Kidney (tissue), 14 donors: Measurements from ENCODE around the gene ZNF20. TPM values are rescaled to one million over a fixed set of nuclear protein-coding genes. Genes with fewer than 3 reads are reported as not detected.

ENCODE experiments used
- DNase-seq, 5 donors: peaks; one replicate each; pipeline ENCODE4 v3.0.0-alpha.2; 2013 to 2020
- FAIRE-seq: peaks from 2 replicates; lab custom pipeline; 2012; peaks lifted over from hg19 to GRCh38; lab: Jason Lieb, UNC
- H3K27ac ChIP-seq, 2 donors: one replicate each; pipeline ENCODE4 v1.7.0; 2013; ENCODE audit warnings: low read depth in 2 of 2, low read length in 2 of 2, inconsistent platforms in 1 of 2
- H3K27me3 ChIP-seq: one replicate; pipeline ENCODE4 v1.7.1; 2013; ENCODE audit warnings: low read length, inconsistent platforms; ENCODE audit not compliant: control insufficient read depth, insufficient read depth
- H3K36me3 ChIP-seq, 3 donors: one replicate each; pipeline versions ENCODE4 v1.7.0 to v1.7.1; 2013; ENCODE audit warnings: low read length in 3 of 3, control low read depth in 1 of 3, inconsistent platforms in 1 of 3; ENCODE audit not compliant: insufficient read depth in 3 of 3, control insufficient read depth in 2 of 3
- H3K4me1 ChIP-seq, 3 donors: one replicate each; pipeline versions ENCODE4 v1.7.0 to v1.7.1; 2013; ENCODE audit warnings: low read length in 3 of 3, inconsistent platforms in 1 of 3, low read depth in 1 of 3; ENCODE audit not compliant: control insufficient read depth in 2 of 3, insufficient read depth in 2 of 3
- H3K4me3 ChIP-seq, 3 donors: one replicate each; pipeline versions ENCODE4 v1.7.0 to v1.8.1; 2013; ENCODE audit warnings: low read length in 3 of 3, control low read depth in 1 of 3, inconsistent platforms in 1 of 3
- H3K9ac ChIP-seq, 3 donors: one replicate each; pipeline versions ENCODE4 v1.7.0 to v1.7.1; 2013; ENCODE audit warnings: low read length in 3 of 3, control low read depth in 1 of 3, inconsistent platforms in 1 of 3
- H3K9me3 ChIP-seq, 3 donors: one replicate each; pipeline versions ENCODE4 v1.7.0 to v1.7.1; 2013; ENCODE audit warnings: low read length in 3 of 3, control low read depth in 1 of 3, inconsistent platforms in 1 of 3; ENCODE audit not compliant: control insufficient read depth in 2 of 3, insufficient read depth in 1 of 3
- CTCF ChIP-seq: IDR thresholded peaks from 3 replicates; pipeline ENCODE4 v1.5.1; 2012; ENCODE audit warnings: mild to moderate bottlenecking, moderate library complexity, borderline replicate concordance; ENCODE audit not compliant: insufficient read depth; ENCODE audit errors: extremely low read depth
- intact Hi-C: fragments of 100-400 bp; cut with DNase I; formaldehyde crosslinking; loops from one replicate; pipeline ENCODE4 v1.11.1; 2022
- polyA plus RNA-seq: library from polyadenylated mRNA; stranded (reverse); fragments of 350-450 nt; fragmentation: Illumina TruSeq; extraction: RNeasy Lipid Tissue Mini Kit (QIAGEN cat#74804); gene quantifications from one replicate; pipeline ENCODE4 v1.2.3, GENCODE V29; 2014; ENCODE audit warnings: low read depth, low replicate concordance; ENCODE audit not compliant: insufficient read depth
- total RNA-seq: library from RNA; stranded (reverse); fragmentation: NEBNext Ultra II Directional; extraction: Animal tissue kit (Norgen Biotek cat#: 25700); gene quantifications from one replicate; pipeline ENCODE4 v1.2.1, GENCODE V29; 2021
- donor health status: control.
- donor health status: control.
- donor health status: control.
- donor health status: control.
- donor health status: control.
- donor health status: DM: yes; HTN: yes; CAD: no.
- donor health status: Normal renal cell carcinoma (clear cell type).

The ZNF20 gene
- total and polyA plus RNA-seq, 2 donors from 2014 or later, result 3.2 to 7.3 TPM

DNA sequence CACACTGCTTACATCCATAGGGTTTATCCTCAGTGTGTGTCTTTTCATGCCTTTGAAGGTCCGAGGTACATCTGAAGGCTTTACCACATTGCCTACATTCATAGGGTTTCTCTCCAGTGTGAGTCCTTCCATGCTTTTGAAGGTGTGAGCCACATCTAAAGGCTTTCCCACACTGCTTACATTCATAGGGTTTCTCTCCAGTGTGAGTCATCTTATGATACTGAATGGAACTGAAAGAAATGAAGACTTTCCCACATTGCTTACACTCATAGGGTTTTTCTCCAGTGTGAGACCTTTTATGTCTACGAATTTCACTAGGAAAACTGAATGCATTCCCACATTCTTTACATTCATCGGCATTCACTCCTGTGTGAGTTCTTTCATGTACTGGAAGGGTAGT, 7.1 kb downstream of the ZNF20 start:
- Histone ChIP-seq H3K9ac (no peak overlapping the region), H3K4me1 (no peaks in the 10 kb centered on the region), H3K9me3 (peaks cover 15 to 22% (median 16%) of the 10 kb centered on the region in 3 donors), H3K36me3 (peaks cover 18 to 36% (median 27%) of the 10 kb centered on the region in 3 donors), H3K27me3 (no peaks in the 10 kb centered on the region), H3K4me3 (no peak overlapping the region), H3K27ac (no peak overlapping the region)
- intact Hi-C loops, result no loop called here
- no peak for DNase-seq
- TF ChIP-seq CTCF, result no peak
- FAIRE-seq, result no peak

- Histone ChIP-seq H3K9me3 (peaks cover 0 to 3% (median 0%) of the 10 kb centered on the region in 3 donors), H3K27me3 (no peaks in the 10 kb centered on the region), H3K27ac (no peak overlapping the region), H3K4me3 (no peak overlapping the region), H3K36me3 (peaks cover 0 to 2% (median under 1%) of the 10 kb centered on the region in 3 donors), H3K4me1 (no peaks in the 10 kb centered on the region), H3K9ac (no peak overlapping the region)
- DNase-seq (no peak), FAIRE-seq (peak; percentile 80)
- intact Hi-C loops, result no loop called here
- peak; percentile 62 for TF ChIP-seq CTCF
Measured at GRCh38 chr19:12126707-12127106, 13.4 kb downstream of the ZNF20 start.

- no peaks in the 10 kb centered on the region for H3K27me3 ChIP-seq
- TF ChIP-seq CTCF, result no peak
- H3K36me3 ChIP-seq, result peaks cover 0 to 6% (median 2%) of the 10 kb centered on the region in 3 donors
- no peaks in the 10 kb centered on the region for H3K4me1 ChIP-seq
- no peak overlapping the region for H3K27ac ChIP-seq
- no peak overlapping the region for H3K4me3 ChIP-seq
- FAIRE-seq, result no peak
- H3K9ac ChIP-seq, result no peak overlapping the region
- no peak for DNase-seq
- peaks cover 0 to 12% (median 3%) of the 10 kb centered on the region in 3 donors for H3K9me3 ChIP-seq
- intact Hi-C loops, result no loop called here
Measured at GRCh38 chr19:12117201-12117970, 22.8 kb downstream of the ZNF20 start.
